Measurements from ENCODE around the gene LCN9. TPM values are rescaled to one million over a fixed set of nuclear protein-coding genes. Genes with fewer than 3 reads are reported as not detected.

The LCN9 gene
- total and polyA plus RNA-seq, 2 of the 13 experiments (the other 11 are each of a cell fraction or from before 2014, with no cell fraction given), result not detected

DNA sequence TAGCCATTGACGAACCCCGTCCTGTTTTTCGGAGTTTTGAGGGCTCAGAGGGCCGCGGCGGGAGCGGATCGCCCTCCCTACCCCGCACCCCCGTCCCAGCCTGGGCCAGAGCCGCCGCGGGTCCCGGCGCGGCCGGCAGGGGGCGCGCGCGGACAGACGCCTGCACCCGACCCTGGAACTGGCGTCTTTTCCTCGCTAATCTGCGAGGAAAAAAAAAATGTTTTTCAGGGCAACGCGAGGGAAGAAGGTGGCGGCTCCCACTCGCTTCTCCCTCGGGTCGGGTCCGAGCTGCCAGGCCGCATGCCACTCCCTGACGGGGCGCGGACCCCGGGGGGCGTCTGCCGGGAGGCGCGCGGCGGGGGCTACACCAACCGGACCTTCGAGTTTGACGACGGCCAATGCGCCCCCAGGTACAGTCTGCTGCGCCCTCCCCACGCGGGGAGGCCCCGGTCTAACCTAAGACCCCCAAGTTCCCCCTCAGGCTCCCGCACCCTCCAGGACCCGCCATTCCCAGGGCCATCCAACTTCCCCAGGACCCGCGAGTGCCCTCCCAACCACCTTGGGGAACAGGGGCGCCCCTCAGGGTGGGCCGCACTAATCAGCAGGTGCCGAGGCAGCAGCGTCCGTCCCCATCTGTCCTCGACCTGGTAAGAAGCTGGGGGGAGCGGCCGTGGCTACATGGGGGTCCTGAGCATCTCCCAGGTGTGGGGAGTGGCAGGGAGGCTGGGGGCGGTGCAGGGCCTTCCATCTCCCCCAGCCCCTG is 39.0 kb downstream of the LCN9 start, which contains the start of gene KCNT1:
Gene KCNT1 (plus strand): TSS at position 227 of the 763 bp plus-strand sequence. CDS start 74 bp downstream, at position 301.
- in situ Hi-C loops (cut with HindIII; ENCODE audit: extremely low pct_ligation_motif_present, low pct_unique_long_range_greater_than_20kb), result no loop called here
- peak within 1 kb of the TSS in 1 of 3 experiments; percentile 23; a peak in 1 of 6 replicates for H3K4me3 ChIP-seq (replicated peaks in 1 of 3; ENCODE audit: insufficient read depth in 1 of 3, low read depth in 2 of 3, low read length in 3 of 3)
- no peak for DNase-seq (ENCODE audit: low spot score)
- TF ChIP-seq STAG1 (CRISPR knock-in tag; IDR thresholded peaks at IDR 0.05) (peak; percentile 50), ZNF549 (CRISPR knock-in tag; IDR thresholded peaks at IDR 0.05) (no peak), MXI1 (IDR thresholded peaks at IDR 0.05; ENCODE audit: borderline replicate concordance, low read depth, low read length) (0 out of 3 replicates have a peak, but pooled peaks have one; percentile 19), EP300 (IDR thresholded peaks at IDR 0.05; ENCODE audit: low read depth in 2 of 2, low read length in 2 of 2) (no peak), EP300 (CRISPR knock-in tag; IDR thresholded peaks at IDR 0.05; ENCODE audit: borderline replicate concordance) (no peak), SRSF1 (optimal IDR thresholded peaks at IDR 0.05; ENCODE audit: low read depth, low read length) (no peak), MAZ (IDR thresholded peaks at IDR 0.05; ENCODE audit: borderline replicate concordance, low read depth, low read length) (no peak), MAZ (CRISPR knock-in tag; IDR thresholded peaks at IDR 0.05; ENCODE audit: low read depth) (no peak), DPF2 (CRISPR knock-in tag; IDR thresholded peaks at IDR 0.05; ENCODE audit: borderline replicate concordance, low read depth) (no peak)
- TF ChIP-seq, protein P1, sequence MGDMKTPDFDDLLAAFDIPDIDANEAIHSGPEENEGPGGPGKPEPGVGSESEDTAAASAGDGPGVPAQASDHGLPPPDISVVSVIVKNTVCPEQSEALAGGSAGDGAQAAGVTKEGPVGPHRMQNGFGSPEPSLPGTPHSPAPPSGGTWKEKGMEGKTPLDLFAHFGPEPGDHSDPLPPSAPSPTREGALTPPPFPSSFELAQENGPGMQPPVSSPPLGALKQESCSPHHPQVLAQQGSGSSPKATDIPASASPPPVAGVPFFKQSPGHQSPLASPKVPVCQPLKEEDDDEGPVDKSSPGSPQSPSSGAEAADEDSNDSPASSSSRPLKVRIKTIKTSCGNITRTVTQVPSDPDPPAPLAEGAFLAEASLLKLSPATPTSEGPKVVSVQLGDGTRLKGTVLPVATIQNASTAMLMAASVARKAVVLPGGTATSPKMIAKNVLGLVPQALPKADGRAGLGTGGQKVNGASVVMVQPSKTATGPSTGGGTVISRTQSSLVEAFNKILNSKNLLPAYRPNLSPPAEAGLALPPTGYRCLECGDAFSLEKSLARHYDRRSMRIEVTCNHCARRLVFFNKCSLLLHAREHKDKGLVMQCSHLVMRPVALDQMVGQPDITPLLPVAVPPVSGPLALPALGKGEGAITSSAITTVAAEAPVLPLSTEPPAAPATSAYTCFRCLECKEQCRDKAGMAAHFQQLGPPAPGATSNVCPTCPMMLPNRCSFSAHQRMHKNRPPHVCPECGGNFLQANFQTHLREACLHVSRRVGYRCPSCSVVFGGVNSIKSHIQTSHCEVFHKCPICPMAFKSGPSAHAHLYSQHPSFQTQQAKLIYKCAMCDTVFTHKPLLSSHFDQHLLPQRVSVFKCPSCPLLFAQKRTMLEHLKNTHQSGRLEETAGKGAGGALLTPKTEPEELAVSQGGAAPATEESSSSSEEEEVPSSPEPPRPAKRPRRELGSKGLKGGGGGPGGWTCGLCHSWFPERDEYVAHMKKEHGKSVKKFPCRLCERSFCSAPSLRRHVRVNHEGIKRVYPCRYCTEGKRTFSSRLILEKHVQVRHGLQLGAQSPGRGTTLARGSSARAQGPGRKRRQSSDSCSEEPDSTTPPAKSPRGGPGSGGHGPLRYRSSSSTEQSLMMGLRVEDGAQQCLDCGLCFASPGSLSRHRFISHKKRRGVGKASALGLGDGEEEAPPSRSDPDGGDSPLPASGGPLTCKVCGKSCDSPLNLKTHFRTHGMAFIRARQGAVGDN (CRISPR knock-in tag; IDR thresholded peaks at IDR 0.05), result peak; percentile 30; the same call in 1 of the 2 replicates
- TF ChIP-seq, protein P2, sequence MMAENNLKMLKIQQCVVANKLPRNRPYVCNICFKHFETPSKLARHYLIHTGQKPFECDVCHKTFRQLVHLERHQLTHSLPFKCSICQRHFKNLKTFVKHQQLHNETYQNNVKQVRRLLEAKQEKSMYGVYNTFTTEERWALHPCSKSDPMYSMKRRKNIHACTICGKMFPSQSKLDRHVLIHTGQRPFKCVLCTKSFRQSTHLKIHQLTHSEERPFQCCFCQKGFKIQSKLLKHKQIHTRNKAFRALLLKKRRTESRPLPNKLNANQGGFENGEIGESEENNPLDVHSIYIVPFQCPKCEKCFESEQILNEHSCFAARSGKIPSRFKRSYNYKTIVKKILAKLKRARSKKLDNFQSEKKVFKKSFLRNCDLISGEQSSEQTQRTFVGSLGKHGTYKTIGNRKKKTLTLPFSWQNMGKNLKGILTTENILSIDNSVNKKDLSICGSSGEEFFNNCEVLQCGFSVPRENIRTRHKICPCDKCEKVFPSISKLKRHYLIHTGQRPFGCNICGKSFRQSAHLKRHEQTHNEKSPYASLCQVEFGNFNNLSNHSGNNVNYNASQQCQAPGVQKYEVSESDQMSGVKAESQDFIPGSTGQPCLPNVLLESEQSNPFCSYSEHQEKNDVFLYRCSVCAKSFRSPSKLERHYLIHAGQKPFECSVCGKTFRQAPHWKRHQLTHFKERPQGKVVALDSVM (CRISPR knock-in tag; IDR thresholded peaks at IDR 0.05), result no peak
- TF ChIP-seq, protein P3, sequence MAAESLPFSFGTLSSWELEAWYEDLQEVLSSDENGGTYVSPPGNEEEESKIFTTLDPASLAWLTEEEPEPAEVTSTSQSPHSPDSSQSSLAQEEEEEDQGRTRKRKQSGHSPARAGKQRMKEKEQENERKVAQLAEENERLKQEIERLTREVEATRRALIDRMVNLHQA (CRISPR knock-in tag; IDR thresholded peaks at IDR 0.05), result no peak
- TF ChIP-seq, protein P4, sequence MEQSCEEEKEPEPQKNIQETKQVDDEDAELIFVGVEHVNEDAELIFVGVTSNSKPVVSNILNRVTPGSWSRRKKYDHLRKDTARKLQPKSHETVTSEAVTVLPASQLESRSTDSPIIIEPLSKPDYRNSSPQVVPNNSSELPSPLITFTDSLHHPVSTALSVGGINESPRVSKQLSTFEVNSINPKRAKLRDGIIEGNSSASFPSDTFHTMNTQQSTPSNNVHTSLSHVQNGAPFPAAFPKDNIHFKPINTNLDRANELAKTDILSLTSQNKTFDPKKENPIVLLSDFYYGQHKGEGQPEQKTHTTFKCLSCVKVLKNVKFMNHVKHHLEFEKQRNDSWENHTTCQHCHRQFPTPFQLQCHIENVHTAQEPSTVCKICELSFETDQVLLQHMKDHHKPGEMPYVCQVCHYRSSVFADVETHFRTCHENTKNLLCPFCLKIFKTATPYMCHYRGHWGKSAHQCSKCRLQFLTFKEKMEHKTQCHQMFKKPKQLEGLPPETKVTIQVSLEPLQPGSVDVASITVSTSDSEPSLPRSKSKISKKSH (CRISPR knock-in tag; IDR thresholded peaks at IDR 0.05; ENCODE audit: borderline replicate concordance), result no peak

More for the DNA sequence above, 39.0 kb downstream of the LCN9 start, which contains the start of gene KCNT1:
- ATAC-seq, result peak; percentile 70
- Histone ChIP-seq H3K36me3 (replicated peaks in 1 of 2; ENCODE audit: control insufficient read depth in 1 of 2, insufficient read depth in 2 of 2, low read length in 2 of 2) (no peaks in the 10 kb centered on the region), H3K9ac (ENCODE audit: insufficient read depth, low read depth, low read length) (no peak within 1 kb of the TSS), H3K79me2 (ENCODE audit: insufficient read depth, low read length) (no peaks in the 10 kb centered on the region), H3K4me2 (ENCODE audit: low read depth, low read length) (no peak within 1 kb of the TSS), H3K27me3 (ENCODE audit: control insufficient read depth in 1 of 2, insufficient read depth in 2 of 2, low read length in 2 of 2) (peaks cover 16 to 75% of the 10 kb centered on the region in 2 experiments; a peak in 4 of 5 replicates), H3K9me3 (ENCODE audit: low read length) (no peaks in the 10 kb centered on the region), H3K27ac (ENCODE audit: extremely low read length, insufficient read depth, low read length) (no peak within 1 kb of the TSS), H3K4me1 (ENCODE audit: insufficient read depth, low read length) (no peaks in the 10 kb centered on the region), H4K20me1 (ENCODE audit: insufficient read depth, low read length) (0 out of 2 replicates have a peak, but pooled peaks cover 4% of the 10 kb centered on the region), H2AFZ (ENCODE audit: low read length) (no peak within 1 kb of the TSS)
- intact Hi-C loops (cut with micrococcal nuclease; ENCODE audit: unreplicated experiment), result no loop called here
- 8% methylated on average over 11 of the region's 66 CpGs for WGBS (ENCODE audit: low lambda C conversion rate)
- POLR2A ChIA-PET, result no interaction called here
- BruUV-seq (replicated peaks), result no TSS peak
- no peak for FAIRE-seq
- CTCF ChIA-PET (ENCODE audit: low intra/inter-chr PET ratio, low total read pairs), result no interaction called here
